Mammary epithelial cell (primary cell): ENCODE measurements around the gene AQP10.

Experiments
- EZH2 ChIP-seq: IDR thresholded peaks from 2 replicates; pipeline ENCODE4 v1.6.1; 2012; ENCODE audit warnings: low read length, inconsistent platforms, borderline replicate concordance
- TF ChIP-seq, protein P1 (sequence below), 2 donors: IDR thresholded peaks in 1 of 2; conservative IDR thresholded peaks in 1 of 2; 2 replicates each; pipeline ENCODE4 v1.5.1; 2011 to 2012; ENCODE audit warnings: inconsistent platforms in 2 of 2, low read length in 2 of 2, mild to moderate bottlenecking in 2 of 2, control low read depth in 1 of 2, low read depth in 1 of 2; ENCODE audit not compliant: insufficient read depth in 1 of 2; ENCODE audit errors: extremely low read depth in 1 of 2

DNA sequence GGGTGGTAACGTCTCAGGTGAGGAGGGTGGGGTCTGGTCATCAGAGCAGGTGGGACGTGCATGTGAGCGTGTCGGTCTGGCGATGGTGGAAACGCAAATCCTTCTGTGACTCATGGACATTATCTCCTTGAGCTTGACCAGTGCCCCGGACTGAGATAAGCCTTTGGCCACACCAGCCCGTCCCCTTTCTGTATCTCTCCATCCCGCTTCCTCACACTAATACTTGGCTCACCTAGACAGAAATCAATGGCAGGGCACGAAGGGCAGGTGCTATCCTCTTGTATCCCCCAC, 7.9 kb upstream of the AQP10 start:
- TF ChIP-seq, protein P1, sequence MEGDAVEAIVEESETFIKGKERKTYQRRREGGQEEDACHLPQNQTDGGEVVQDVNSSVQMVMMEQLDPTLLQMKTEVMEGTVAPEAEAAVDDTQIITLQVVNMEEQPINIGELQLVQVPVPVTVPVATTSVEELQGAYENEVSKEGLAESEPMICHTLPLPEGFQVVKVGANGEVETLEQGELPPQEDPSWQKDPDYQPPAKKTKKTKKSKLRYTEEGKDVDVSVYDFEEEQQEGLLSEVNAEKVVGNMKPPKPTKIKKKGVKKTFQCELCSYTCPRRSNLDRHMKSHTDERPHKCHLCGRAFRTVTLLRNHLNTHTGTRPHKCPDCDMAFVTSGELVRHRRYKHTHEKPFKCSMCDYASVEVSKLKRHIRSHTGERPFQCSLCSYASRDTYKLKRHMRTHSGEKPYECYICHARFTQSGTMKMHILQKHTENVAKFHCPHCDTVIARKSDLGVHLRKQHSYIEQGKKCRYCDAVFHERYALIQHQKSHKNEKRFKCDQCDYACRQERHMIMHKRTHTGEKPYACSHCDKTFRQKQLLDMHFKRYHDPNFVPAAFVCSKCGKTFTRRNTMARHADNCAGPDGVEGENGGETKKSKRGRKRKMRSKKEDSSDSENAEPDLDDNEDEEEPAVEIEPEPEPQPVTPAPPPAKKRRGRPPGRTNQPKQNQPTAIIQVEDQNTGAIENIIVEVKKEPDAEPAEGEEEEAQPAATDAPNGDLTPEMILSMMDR (conservative IDR thresholded peaks at IDR 0.05 in 1 of 2, IDR thresholded peaks at IDR 0.05 in 1 of 2; ENCODE audit: extremely low read depth in 1 of 2, insufficient read depth in 1 of 2, low read depth in 1 of 2, low read length in 2 of 2) = no peak
- TF ChIP-seq EZH2 = no peak
